ENCODE data around the gene QSOX2.

QSOX2 gene

DNA sequence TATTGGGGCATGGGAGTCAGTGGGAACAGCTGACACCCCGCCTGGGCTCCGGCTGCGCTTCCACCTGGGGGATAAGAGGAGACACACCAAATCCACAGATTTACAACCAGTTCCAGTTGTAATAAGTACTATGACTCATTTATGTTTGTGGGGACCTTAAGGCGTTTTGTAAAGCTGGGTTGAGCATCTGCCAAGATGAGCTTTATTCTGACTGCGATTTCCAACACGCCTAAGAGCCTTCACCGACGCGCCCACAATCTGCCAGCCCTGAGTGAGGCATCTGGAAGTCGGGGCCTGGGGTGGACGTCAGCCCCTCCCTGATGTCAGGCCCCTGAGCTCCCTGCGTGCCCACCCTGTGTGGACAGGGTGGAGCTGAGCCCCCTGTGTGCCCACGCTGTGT, 26.3 kb downstream of the QSOX2 start:
- peak; percentile 21 for DNase-seq

DNA sequence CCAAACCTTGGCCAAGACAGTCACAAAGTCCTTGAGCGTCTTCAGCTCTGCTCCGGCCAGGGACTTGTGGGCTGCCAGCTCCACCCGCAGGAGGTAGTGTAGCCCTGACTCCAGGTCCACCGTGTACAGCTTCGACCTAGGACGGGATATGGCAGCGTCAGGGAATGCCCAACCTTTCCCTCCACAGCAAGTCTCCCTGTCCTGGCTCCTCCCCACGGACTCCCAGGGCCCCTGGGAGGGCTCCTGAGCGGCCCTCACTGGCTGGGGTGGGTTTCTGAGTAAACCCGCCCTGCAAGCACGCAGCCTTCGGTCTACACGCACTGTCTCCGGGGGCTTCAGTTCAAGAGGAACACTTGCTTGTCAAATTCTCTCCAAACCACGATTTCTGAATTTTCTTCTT, 26.9 kb downstream of the QSOX2 start:
- DNase-seq, result no peak

DNA sequence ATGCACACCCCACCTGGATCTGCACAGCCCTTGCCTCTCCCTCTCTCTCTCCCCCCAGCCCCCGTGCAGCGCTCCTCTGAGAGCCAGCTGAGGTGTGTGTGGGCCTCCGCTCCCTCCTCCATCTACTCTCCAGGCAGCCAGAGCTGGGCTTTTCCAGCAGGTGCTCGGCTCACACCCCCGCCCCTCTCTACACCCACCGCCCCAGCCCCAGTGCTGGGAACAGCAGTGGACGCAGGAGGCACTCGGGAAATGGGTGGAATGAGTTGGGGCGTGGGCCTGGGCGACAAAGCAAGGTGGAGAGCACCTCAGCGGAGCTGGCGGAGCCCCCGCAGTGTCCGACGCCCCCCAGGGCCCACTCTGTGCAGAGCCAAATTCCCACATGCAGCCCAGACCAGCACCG, 27.3 kb downstream of the QSOX2 start:
- DNase-seq, result no peak

DNA sequence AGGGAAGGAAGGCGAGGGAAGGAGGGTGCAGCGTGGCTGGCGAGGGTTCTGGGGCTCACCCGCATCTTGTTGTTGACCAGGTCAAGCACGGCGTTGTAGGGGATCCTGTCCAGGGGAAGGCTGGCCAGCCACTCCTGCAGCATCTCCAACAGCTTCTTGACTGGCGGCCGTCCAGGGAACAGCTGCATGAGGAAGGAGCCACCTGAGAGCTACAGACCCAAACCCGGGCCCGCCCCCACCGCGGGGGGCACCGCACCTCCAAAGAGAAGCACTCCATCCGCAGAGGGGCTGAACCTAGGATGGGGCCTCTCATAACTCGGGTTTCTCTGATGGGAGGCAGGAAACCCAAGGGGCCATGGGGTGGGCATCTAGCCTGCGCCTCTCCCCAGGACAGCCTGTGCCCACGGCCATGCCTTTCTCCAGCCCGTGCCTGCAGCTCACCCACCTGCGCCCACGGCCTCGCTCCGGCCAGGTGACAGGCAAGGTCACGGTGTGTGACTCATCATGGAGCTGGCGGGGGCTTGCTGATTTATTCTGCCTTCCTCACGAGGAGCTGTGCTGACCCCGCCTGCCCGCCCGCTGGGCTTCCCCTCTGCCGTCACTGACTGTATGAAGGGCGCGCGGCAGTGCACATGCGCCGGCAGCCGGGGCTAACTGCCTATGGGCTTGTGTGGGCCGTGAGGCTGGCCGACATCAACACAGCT, 28.9 kb downstream of the QSOX2 start:
- no peak for DNase-seq

DNA sequence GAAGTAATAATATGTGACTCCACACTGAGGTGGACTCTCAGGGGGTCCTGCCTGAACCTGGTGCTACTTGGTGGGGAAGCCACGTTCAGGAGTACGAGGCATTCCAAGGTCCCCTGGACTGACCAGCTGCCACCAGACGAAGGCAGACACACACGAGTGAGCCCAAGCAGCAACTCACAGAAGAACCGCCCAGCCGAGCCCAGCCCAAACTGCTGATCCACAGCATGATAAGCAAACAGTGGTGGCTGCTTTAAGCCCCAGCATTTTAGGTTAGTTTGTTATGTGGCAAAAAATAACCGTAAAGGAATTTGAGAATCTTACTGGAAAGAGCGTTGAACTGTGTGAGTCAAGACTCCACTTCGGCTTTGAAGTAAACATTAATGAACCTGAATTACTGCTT, 31.9 kb downstream of the QSOX2 start:
- DNase-seq, result no peak

DNA sequence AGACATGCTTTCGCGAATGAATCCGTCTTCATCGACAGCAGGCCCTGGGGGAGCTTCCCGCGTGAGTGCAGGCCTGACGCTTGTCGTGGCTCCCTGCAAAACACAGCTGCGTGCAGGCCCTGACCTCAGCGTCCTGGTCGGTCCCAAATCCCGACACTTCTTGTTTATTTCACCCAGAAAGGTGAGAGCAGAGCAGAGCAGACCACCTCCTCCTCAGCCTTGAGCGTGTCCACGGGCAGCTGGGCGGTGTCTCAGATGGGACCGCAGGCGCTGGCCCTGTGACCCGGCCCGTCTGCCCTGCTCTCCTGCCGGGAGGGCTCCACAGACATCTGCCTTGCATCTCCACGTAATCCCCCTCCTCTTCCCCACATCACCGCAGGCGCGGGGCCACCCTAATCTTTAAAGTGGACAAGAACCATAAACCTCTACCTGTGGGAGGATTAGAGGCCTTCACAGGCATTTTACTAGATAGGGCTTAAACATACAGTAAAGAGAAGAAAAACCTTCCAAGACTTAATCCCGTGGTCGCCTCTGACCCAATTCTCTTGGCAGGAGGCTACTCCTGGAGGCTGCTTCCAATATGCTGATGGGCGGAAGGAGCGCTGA, 33.2 kb downstream of the QSOX2 start:
- no peak for DNase-seq

DNA sequence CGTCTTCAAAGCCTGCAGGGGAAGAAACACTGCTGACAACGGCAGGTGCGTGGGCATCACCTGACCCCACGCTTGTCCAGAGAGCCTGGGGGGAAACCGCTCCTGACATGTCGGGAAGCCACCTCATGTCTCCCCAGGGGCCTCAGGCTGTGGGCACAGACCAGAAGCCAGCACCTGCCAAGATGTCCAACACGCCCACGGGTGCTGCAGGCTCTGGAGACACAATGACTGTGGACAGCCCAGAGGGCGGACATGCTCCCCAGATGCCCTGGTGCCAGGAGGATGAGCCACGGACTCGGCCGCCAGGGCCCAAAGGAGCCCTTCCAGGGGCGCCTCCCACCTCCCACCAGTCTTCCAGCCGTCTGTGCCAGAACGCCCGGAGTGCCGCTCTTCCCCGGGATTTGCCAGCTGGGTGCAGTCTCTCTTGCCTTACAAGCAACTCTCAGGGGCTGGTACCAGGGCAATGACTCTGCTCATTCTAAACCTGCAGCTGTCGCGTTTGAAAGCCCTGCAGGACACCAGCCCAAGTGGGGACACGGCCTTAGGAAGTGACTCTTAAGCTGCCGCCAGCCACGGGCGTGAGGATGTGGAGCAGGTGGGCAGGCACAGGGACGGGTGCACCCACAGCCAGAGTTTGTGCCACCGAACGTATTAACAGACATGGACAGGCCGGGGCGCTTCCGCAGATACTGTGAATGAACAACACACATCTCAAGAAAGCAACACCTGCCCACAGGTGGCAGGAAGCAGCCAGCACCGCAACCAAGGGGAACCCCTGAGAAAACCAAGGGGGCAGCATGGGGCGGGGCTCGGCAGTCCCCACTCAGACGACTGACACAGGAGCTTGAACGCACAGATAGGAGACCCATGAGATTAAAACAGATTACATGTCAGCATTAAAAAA, 33.9 kb downstream of the QSOX2 start:
- no peak for DNase-seq

DNA sequence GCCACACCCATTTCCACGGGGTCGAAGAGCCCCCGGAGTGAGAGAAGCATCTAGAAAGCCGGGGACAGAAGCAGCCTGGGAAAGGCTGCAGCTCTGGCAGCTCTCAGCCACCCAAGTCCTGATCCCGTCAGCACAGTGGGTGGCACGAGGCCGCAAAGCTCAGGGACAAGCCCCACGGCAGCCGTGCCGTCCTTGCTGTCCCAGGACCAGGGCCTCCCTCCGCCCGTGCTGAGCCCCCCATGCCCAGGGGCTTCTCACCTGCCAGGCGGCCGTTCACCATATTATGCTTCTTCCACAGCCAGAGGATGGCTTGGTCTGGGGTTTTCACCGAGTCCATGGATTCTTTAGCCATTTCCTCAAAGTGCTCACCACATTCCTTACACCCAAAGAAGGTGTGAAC, 34.6 kb downstream of the QSOX2 start:
- no peak for DNase-seq

DNA sequence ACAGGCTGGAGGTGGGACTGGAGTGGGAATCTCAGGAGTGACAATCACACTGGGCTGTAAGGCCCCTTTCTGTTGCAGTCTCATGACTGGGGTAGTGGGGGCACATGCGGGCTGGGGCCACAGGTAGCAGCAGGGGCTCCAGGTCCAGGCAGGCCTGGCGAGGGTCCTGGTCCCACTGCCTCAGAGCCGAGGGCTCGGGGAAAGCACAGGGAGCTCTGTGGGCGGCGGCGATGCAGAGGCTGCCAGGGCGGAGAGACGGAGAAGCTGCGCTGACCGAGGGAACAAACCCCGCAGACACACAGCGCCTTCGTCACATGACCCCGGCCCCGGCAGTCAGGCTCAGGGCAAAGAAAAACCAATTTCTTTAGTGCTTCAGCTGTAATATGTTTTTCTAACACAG, 35.3 kb downstream of the QSOX2 start:
- DNase-seq, result no peak

DNA sequence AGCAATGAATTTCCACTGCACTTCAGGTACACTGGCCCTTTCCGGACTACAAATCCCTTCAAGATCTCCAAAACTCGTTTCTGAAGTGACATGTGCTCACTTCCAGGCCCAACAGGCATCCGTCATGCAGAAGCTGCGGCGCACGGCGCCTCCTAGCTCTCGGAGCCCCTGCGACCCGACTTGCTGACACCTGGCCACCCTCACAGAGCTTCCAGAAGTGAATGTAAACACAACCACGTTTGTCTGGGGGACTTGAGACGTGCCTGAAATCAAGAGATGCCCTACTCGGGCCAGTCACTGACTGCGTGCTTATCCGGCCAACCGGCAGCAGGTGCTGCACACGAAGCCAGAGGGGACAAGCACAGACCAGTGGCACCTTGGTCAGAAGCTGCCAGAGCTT, 35.8 kb downstream of the QSOX2 start:
- no peak for DNase-seq

DNA sequence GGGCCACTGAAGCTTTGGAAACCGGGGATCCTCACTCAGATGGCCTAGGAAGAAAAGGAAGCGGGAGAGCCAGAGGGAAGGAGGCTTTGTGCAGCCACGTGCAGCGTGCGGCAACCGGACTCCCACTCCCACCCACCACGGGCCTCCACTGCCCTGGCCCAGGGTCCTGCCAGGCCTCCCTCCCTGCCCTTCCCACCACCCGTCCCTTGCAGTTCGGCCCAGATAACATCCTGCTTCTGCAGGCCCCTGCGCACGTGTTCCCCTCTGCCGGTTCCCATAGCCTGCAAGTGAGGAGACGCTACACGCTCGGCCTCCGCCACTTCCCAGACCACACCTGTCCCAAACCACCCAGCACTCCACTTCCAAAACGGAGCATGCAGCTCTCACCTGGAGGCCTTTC, 36.4 kb downstream of the QSOX2 start:
- DNase-seq, result no peak

DNA sequence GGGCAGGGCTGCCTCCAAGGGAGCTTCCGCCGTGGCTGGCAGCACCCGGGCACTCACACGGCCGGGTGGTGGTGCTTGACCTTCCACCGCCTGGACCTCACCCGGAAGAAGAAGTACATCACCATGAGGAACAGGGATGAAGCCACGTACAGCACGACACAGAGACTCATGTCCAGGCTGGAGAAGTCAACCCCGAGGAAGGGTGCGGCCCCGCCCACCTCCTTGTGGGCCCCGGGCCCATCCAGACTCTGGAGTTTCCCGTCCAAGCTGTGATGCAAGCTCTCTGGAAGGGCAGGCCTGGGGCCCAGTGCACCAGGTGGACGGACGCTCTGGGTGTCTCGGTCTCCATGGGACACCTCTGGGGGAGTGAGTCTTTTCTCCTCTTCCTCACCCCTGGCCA, 36.9 kb downstream of the QSOX2 start:
- DNase-seq, result no peak

DNA sequence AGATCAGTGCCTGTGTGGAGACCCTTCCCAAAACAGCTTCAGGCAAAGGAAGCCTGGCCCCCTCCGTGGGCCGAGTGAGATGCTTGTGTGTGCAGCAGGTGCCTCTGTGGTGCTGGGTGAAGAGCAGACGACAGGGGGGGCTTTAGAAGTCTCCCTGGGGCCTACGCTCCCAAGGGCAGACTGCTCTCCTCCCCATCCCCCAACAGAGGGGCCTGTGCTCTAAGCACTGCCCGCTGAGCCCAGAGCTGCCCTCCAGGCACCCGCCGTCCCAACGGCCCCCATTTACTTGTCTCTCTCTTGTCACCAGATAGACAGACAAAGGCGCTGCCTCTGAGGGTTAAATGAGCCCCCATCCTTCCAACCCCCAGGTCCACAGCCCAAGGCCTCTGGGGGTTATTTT, 38.0 kb downstream of the QSOX2 start:
- no peak for DNase-seq

DNA sequence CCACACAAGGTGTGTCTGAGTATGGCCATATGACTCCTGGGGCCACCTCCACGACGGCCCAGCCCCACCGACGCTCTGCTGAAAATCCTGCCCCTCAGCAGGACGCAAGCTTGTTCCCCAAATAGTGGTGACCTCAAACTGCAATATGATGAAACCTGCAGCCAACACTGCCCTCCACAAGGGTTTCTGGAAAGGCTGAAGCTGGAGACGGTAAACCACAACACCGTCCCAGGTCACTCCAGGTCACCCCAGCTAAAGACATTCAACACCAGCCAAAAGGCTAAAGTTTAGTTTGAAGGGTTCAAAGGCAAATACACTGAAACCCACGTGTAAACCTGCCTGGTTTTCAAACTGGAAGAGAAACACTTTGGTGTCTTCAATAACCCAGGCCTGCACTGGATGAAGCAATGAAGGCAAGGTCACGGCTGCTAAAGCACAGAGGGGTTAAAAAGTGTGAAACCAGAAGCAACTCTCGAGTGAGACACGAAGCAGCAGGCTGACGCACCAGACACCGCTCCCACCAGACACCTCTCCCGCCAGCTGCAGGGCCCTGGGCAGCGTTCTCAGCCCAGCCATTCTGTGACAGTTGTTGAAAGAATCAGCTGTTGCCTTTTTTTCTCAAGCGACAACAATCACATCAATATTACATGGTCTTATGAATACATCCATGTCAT, 38.9 kb downstream of the QSOX2 start:
- no peak for DNase-seq

DNA sequence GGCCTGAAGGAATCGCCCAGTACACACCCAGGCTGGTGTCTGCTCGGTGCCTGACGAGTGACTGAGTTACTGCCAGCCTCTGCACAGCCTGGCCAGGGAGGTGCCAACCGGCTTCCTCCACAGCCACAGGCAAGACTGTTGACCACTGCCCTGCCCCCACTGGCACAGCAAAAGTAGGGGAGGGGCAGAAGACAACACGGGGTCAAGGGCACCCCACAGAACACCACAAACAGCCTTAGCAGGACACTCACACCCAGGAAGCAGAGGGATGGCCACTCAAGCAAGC, 40.0 kb downstream of the QSOX2 start:
- no peak for DNase-seq

DNA sequence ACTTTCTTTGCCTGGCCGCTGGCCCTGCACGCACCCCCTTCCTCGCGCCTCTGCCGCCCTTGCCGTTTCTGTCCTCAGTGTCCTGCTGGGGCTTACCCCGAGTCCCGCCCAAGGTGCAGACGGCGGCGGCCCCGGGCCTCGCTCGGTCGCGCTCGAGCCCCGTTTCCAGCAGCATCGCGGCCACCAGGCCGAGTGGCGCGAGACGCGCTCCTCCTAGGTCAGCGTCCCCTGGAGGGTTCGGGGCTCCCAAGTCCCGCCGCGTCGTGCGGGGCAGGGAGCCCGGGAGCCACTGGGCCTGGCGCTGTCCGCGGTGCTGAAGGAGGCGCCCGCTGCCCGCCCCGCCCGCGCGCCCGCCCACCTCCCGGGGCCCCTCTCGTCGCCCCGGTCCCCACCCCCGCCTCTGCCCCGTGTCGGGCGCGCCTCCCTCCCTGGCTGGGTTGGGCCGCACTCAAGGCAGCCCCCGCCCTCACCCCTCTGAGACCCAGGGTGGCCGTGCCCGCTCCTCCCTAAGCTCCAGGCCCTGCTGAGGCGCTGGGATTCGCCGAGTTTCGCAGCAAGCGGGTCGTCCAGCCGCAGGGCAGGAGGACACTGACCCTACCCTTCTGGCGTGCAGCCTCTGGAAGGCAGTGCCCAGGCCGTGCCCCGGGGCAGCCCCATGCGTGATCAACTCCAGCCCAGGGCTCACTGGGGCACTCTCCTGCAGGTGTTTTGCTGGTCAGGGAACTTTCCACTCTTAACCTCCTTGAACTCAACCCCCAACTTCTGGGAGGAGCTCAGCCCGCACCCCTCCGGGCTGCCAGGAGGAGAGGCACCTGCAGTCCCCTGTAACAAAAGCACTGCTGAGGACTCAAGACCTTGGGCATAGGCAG, 40.5 kb downstream of the QSOX2 start, which contains the start of gene LHX3:
TSS of gene LHX3 (minus strand) at position 291 of the 869 bp plus-strand sequence. CDS start at position 175, 116 bp downstream.
- DNase-seq, result peak; percentile 39

DNA sequence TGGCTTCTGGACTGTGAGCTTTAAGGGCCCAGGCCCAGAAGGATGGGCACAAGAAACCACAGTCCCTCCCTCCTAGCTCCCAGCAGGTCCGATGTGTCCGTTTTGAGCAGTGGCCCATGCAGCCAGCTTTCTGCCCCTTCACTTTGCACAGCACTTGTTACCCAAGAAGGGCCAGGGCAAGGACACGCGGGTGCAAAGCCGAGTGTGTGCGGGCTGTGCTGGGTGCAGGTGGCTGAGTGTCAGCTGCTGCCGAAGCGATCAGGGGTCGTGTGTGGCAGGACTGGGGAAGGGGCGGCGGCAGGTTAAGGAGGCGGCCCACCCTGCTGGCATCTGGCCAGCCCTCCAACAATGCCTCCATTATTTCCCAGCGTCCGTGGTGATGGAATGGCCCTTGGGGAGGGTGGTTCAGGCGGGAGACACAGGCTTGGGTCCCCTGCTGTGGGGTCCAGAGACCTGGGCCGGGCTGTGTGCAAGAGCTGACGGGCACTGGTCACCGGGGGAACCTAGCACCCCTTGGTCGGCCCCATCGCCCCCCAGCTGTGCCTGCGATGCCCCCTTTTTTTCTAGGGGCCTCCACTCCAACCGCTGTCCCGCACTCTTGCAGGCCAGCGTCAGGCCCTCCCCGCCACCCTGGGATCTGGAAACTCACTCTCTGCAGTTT, 41.3 kb downstream of the QSOX2 start:
- DNase-seq, result no peak

DNA sequence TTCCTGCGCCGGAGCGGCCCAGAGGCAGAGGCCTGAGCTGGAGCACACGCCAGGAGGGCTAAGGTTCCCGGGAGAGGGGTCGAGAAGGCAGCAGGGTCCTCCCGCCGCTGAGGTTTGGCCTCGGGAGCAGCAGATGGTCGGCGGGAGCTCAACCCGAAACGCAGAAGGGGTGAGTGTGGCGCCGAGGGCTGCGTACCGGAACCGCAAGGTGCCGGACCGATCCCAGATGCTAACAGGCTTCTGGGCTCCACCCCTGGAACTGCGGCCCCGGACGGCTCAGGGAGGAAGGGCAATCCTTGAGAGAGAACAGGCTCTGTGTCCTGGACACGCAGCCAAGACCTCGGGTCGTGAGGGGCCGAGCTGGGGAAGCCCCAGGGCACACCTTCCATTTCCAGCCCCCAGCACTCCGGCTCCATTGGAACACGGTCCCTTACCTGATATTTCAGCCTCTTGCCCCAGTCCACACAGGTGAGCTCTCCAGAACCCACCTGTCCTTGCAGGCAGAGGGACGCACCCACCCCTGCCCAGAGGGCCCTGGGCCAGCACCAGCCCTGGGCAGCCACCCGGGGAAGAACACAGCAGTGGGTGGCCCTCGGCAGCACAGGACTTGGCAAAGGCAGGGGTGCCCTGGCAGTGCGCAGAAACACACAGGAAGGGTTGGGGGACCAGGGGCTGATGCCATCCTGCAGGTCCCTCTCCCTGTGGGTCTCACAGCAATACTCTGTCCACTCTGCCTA, 42.0 kb downstream of the QSOX2 start:
- DNase-seq, result no peak

DNA sequence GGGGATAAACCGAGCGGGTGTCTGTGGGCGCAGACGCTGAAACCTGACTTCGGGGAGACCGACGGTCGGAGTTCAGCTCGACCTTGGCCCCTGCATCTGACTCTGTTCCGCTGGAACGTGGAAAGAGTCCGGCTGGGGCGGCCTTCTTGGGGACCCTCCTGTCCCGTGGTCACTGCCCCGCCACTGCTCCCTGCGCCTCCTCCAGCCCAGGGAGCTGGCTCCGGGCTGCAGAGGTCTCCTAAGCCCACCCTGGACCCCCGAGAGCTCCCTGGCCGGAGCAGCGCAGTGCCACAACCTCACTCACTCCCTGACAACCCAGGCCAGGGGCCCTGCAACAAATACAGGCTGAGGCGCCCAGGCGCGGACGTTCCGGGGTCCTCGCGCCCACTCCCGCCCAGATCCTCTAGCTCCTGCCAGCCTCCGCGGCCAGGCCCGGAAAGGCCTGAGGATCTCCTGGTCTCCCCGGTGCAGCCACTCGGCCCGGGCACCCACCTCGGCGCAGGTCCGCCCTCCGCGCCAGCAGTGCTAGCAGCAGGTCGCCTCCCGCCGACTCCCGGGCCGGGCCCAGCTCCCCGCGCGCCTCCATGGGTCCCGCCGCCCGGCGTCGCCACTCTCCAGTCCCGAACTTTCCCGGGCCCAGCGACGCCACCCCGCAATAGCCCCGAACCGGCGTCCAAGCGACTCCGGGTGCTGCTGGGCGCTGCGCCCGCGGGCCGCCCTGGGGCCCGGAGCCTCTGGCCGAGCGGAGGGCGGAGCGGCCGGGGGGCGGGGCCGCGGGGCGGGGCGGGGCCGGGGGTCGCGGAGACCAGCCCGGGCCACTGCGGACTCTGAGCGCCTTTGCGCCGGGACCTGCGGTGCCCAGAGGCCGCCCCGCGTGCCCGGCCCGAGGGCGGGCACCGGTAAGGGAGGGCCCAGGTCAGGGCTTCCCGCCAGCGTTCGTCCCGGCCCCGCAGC, 42.9 kb downstream of the QSOX2 start:
- DNase-seq, result no peak

Measured in fibroblast of skin of back (primary cell).